ENCODE measurements around the gene RGP1. TPM values are rescaled to one million over a fixed set of nuclear protein-coding genes. Genes with fewer than 3 reads are reported as not detected.

Gene RGP1
- total and polyA plus RNA-seq, 7 donors, result 10.7 to 51.0 (median 34.6) TPM

DNA sequence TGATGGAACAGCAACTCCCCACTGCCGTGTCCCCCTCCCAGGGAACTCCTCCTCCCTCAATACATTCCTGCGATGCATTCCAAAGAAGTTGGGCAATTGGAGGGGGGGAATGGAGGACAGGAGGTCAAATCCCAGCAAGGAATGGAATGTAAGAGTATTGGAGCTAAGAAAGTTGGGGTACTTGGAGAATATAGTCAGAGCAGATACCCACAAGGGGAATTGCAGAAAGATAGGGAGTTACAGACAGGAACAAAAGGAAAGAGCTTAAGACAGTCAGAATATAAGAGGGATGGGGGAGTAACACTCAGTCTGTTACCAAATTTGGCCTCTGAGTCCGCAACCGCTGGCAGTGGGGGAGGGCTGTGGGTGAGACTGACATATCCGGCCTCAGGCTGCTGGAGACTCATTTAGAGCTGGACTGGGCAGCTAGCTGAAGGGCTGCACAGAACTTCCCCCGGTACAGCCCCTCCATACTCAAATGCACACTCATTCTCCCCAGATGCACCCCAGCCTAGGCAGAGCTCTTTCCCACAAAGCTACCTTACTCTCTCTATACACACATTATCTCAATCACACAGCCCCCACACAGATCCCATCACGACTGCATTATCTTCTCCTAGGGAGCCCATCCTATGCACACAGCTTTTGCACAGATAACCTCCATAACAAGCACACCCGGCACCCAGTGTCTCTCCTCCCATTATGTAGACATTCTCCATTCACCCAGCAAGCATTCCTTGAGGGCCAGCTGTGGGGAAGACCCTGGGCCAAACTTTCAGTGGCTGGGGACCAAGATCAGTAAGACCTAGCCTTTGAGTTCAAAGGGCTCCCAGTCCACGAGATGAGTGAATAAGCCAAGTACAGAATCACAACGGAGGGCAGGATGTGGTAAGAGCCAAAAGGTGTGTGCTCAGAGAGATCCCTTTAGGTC, 20.8 kb upstream of the RGP1 start:
- DNase-seq, result peak; percentile 83 to 89
- peak overlapping the region; percentile 82 for H3K4me3 ChIP-seq
- H3K4me1 ChIP-seq, result peaks cover 49% of the 10 kb centered on the region
- no peaks in the 10 kb centered on the region for H3K9me3 ChIP-seq
- intact Hi-C loops (cut with DNase I), result loop anchor here (2.0 kb wide), 1 partner anchor 38 kb away; no protein-coding TSS in a partner anchor
- H3K27ac ChIP-seq, result peak overlapping the region; percentile 98
- WGBS, 3 donors, result 4 to 9% (median 5%) methylated on average over 10 of the region's 10 CpGs
- TF ChIP-seq, protein P1, sequence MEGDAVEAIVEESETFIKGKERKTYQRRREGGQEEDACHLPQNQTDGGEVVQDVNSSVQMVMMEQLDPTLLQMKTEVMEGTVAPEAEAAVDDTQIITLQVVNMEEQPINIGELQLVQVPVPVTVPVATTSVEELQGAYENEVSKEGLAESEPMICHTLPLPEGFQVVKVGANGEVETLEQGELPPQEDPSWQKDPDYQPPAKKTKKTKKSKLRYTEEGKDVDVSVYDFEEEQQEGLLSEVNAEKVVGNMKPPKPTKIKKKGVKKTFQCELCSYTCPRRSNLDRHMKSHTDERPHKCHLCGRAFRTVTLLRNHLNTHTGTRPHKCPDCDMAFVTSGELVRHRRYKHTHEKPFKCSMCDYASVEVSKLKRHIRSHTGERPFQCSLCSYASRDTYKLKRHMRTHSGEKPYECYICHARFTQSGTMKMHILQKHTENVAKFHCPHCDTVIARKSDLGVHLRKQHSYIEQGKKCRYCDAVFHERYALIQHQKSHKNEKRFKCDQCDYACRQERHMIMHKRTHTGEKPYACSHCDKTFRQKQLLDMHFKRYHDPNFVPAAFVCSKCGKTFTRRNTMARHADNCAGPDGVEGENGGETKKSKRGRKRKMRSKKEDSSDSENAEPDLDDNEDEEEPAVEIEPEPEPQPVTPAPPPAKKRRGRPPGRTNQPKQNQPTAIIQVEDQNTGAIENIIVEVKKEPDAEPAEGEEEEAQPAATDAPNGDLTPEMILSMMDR (IDR thresholded peaks at IDR 0.05), result no peak
- peaks cover 17 to 36% of the 10 kb centered on the region in 2 donors for H3K36me3 ChIP-seq (ENCODE audit: insufficient read depth in 1 of 2, low read depth in 1 of 2)
- H3K27me3 ChIP-seq (ENCODE audit: insufficient read depth in 3 of 3, low read length in 2 of 3), result no peaks in the 10 kb centered on the region
- ATAC-seq, result peak; percentile 53 to 65 (median 60)

DNA sequence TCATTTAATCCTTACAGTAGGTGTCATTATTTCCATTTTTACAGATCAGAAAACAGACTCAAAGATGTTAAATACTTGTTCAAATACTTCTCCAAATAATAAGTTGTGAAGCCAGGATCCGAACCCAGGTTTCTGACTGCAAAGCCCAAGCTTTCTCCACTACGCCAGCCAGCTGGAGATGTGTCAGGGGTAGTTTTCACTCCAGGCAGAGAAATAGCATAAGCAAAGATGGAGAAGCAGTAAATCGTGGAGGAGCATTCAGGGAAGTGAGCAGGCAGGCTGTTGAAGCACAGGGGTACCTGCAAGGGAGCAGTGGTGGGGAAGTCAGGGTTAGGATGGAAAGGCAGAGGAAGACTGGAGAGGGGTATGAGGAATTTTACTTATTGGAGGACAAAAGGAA, 20.0 kb upstream of the RGP1 start:
- Histone ChIP-seq H3K27ac (peak overlapping the region; percentile 98), H3K36me3 (ENCODE audit: insufficient read depth in 1 of 2, low read depth in 1 of 2) (peaks cover 9 to 34% of the 10 kb centered on the region in 2 donors), H3K27me3 (ENCODE audit: insufficient read depth in 3 of 3, low read length in 2 of 3) (no peaks in the 10 kb centered on the region), H3K4me1 (peaks cover 56% of the 10 kb centered on the region), H3K9me3 (no peaks in the 10 kb centered on the region), H3K4me3 (peak overlapping the region; percentile 82)
- 51 to 65% (median 52%) methylated on average over 3 of the region's 3 CpGs for WGBS, 3 donors
- no peak for ATAC-seq
- no peak for DNase-seq
- intact Hi-C loops (cut with DNase I), result loop anchor here (2.0 kb wide), 1 partner anchor 38 kb away; no protein-coding TSS in a partner anchor
- TF ChIP-seq, protein P1 (IDR thresholded peaks at IDR 0.05), result no peak

DNA sequence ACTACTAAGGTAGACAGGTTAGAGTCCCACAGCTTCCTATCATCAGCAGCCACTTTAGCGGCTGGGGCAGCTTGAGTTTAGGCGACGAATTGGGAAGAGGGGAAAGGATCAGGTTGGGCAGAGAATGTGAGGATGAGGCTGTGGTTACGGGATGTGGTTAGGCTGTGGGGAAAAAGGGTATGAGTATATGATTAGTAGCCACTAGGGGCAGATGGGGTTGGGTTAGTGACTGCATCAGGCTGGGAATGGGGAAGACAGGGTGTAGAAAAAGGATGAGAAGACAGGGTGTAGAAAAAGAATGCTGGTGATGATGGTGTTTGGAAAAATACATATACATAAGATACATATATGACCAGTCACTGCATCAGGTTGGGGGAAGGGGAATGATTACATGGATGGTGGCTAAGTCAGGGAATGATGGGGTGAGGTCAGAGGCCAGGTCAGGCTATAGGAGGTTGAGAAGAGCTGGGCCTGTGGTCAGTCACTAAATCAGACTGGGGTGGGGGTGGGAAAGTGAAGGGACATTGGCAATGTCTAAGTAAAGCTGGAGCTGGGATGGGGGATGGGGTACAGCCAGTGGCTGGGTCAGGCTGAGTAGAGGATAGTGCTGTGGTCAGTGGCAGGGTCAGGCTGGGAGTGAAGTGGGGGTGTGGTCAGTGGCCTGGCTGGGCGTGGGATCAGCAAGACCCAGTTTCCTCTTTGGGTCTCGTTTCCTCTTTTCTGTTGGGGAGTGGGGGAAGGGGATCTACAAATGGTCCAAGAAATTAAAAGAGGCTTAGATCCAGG, 19.2 kb upstream of the RGP1 start:
- 35 to 45% (median 37%) methylated on average over 6 of the region's 6 CpGs for WGBS, 3 donors
- ATAC-seq, result peak; percentile 16 to 31 (median 22)
- H3K27ac ChIP-seq, result peak overlapping the region; percentile 98
- TF ChIP-seq, protein P1 (IDR thresholded peaks at IDR 0.05), result peak; percentile 52
- peaks cover 1 to 34% of the 10 kb centered on the region in 2 donors for H3K36me3 ChIP-seq (ENCODE audit: insufficient read depth in 1 of 2, low read depth in 1 of 2)
- no peaks in the 10 kb centered on the region for H3K9me3 ChIP-seq
- intact Hi-C loops (cut with DNase I), result loop anchor here (2.0 kb wide), 2 partner anchors 39 to 71 kb away; partner anchors contain the start of genes CCDC107 (in 2 of the 2) and RMRP (in 2 of the 2)
- no peaks in the 10 kb centered on the region for H3K27me3 ChIP-seq (ENCODE audit: insufficient read depth in 3 of 3, low read length in 2 of 3)
- peak; percentile 56 to 73 for DNase-seq
- peaks cover 56% of the 10 kb centered on the region for H3K4me1 ChIP-seq
- peak overlapping the region; percentile 82 for H3K4me3 ChIP-seq

DNA sequence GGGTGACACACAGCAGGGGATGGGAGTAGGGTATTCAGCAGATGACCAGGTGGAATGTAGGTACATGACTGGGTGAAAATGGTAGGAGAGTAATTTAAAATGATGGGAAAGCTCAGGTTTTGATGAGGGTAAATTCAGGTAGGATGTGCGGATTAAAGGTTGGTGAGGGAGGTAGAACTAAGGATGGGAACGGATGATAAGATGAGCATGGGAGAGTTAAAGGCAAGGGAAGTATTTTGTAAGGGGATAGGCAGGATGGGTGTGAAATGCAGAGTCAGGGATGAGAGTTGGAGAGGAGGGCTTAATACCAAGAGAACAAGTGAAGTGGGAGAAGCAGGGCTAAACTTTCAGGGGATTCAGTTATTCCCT, 18.6 kb upstream of the RGP1 start:
- intact Hi-C loops (cut with DNase I), result loop anchor here (2.0 kb wide), 1 partner anchor 72 kb away; the partner anchor contains the start of genes CCDC107 (in 2 of the 2) and RMRP (in 2 of the 2)
- DNase-seq, result no peak
- no peaks in the 10 kb centered on the region for H3K9me3 ChIP-seq
- peak overlapping the region; percentile 98 for H3K27ac ChIP-seq
- peaks cover 0 to 34% of the 10 kb centered on the region in 2 donors for H3K36me3 ChIP-seq (ENCODE audit: insufficient read depth in 1 of 2, low read depth in 1 of 2)
- peaks cover 56% of the 10 kb centered on the region for H3K4me1 ChIP-seq
- H3K4me3 ChIP-seq, result peak overlapping the region; percentile 82
- 70 to 85% (median 73%) methylated on average over 2 of the region's 2 CpGs for WGBS, 3 donors
- TF ChIP-seq, protein P1 (IDR thresholded peaks at IDR 0.05), result no peak
- H3K27me3 ChIP-seq (ENCODE audit: insufficient read depth in 3 of 3, low read length in 2 of 3), result no peaks in the 10 kb centered on the region
- no peak for ATAC-seq

Data from psoas muscle (tissue), 8 donors.